ENCODE results near the gene ACOT11. TPM values are rescaled to one million over a fixed set of nuclear protein-coding genes. Genes with fewer than 3 reads are reported as not detected.

Gene ACOT11
- total and polyA plus RNA-seq, 9 of the 15 experiments (the other 6 are each of a cell fraction or from before 2014, with no cell fraction given): 0.04 to 1.2 (median 0.64) TPM; not detected in 2

- TF ChIP-seq ZNF224 (CRISPR knock-in tag; IDR thresholded peaks at IDR 0.05) (no peak; the same call in 1 of the 2 replicates), CBX3 (IDR thresholded peaks at IDR 0.05; ENCODE audit: borderline replicate concordance in 1 of 2, low read length in 2 of 2) (no peak), SAFB2 (IDR thresholded peaks at IDR 0.05; ENCODE audit: borderline replicate concordance, low read depth, low read length, severe bottlenecking) (no peak), ATF3 (IDR thresholded peaks at IDR 0.05) (peak; percentile 50; the same call in 1 of the 2 replicates), ATF3 (CRISPR knock-in tag; conservative IDR thresholded peaks at IDR 0.05) (no peak), TEAD1 (CRISPR knock-in tag; IDR thresholded peaks at IDR 0.05) (peak in 1 of 2 experiments; percentile 83; a peak in 1 of 4 replicates), SP2 (IDR thresholded peaks at IDR 0.05; ENCODE audit: extremely low read depth, low read depth, low read length, poor library complexity, severe bottlenecking) (no peak), HMG20B (CRISPR knock-in tag; IDR thresholded peaks at IDR 0.05) (no peak), CTBP1 (IDR thresholded peaks at IDR 0.05; ENCODE audit: borderline replicate concordance) (peak; percentile 42; the same call in 1 of the 2 replicates), RBM25 (IDR thresholded peaks at IDR 0.05; ENCODE audit: low read depth, low read length, severe bottlenecking) (no peak), ATF6 (CRISPR knock-in tag; IDR thresholded peaks at IDR 0.05) (no peak), SMAD4 (CRISPR knock-in tag; conservative IDR thresholded peaks at IDR 0.05) (peak; percentile 25), NR1H2 (CRISPR knock-in tag; IDR thresholded peaks at IDR 0.05) (no peak), TCF7 (IDR thresholded peaks at IDR 0.05; ENCODE audit: borderline replicate concordance) (no peak), ZNF511 (CRISPR knock-in tag; IDR thresholded peaks at IDR 0.05) (peak; percentile 78), ZNF239 (CRISPR knock-in tag; IDR thresholded peaks at IDR 0.05) (no peak), ETV6 (IDR thresholded peaks at IDR 0.05; ENCODE audit: borderline replicate concordance in 1 of 2, low read depth in 2 of 2, low read length in 1 of 2) (no peak), ETV6 (CRISPR knock-in tag; IDR thresholded peaks at IDR 0.05; ENCODE audit: borderline replicate concordance) (peak; percentile 55; the same call in 1 of the 2 replicates), JUND (IDR thresholded peaks at IDR 0.05; ENCODE audit: borderline replicate concordance, low read depth, low read length) (peak; percentile 58), JUND (tag; IDR thresholded peaks at IDR 0.05; ENCODE audit: borderline replicate concordance, low read depth, low read length) (no peak; the same call in 2 of the 3 replicates), MAX (CRISPR knock-in tag; IDR thresholded peaks at IDR 0.05) (peak; percentile 82), SRSF7 (optimal IDR thresholded peaks at IDR 0.05; ENCODE audit: low read depth, low read length) (no peak), CC2D1A (IDR thresholded peaks at IDR 0.05) (no peak), SMAD2 (IDR thresholded peaks at IDR 0.05; ENCODE audit: low read depth, low read length) (no peak)
Measured at GRCh38 chr1:54542120-54542961, 5.7 kb upstream of the ACOT11 start (continued).
